Measurements from ENCODE around the gene MICOS13. TPM values are rescaled to one million over a fixed set of nuclear protein-coding genes. Genes with fewer than 3 reads are reported as not detected.

The MICOS13 gene, protein sequence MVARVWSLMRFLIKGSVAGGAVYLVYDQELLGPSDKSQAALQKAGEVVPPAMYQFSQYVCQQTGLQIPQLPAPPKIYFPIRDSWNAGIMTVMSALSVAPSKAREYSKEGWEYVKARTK
- 18.9 and 19.5 TPM in 2 replicates for total RNA-seq

GRCh38 chr19:5680437-5681368 is at the start of gene MICOS13, which contains the start of gene HSD11B1L:
Gene MICOS13 (minus strand): TSS chr19:5680516. CDS start chr19:5680486, 30 bp downstream.
Gene HSD11B1L (plus strand): TSS chr19:5681027. CDS start chr19:5684833, 3,806 bp downstream.

DNA sequence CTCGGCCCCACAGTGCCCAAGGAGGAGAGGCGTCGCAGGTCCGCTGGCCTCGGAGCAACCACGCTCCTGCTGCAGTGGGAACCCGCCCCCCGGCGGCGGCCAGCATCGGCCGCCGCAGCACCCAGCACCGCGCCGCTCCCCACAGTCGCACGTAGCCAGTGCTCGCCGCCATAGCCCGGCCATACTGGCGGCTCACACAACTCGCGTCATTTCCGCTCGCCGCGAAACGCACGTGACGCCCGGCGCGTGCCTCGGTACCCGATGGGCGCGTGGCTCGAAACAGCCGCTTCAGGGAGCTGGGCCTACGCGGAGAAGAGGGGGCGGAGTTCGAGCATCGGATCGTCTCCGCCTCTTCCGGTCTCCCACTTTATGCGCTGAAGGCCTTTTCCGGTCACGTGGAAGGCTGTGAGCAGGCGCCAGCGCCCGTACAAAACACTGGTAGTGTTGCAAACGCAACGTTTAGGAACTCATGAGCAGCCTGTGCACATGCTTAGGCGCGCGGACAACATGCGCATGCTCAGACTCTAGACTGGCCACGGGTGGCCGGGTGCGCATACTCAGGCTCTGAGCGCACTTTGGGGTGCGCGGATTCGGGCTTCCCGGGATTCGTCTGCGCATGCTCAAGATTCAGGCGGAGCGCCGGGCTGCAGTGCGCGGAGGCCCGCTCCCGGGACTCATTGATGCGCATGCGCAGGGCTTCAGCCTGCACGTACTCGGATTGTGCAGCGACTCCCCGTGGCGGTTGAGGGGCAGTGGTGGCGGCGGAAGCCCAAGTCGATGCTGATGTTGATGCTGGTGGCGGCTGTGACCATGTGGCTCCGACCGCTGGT is 39.9 kb upstream of the MICOS13 start, which contains the start of the genes CATSPERD and LONP1:
TSS of gene CATSPERD (plus strand) at position 677 of the 830 bp plus-strand sequence. CDS start at position 778, 101 bp downstream.
TSS of gene LONP1 (minus strand) at position 186 of the 830 bp plus-strand sequence. CDS start at position 172, 14 bp downstream.

GRCh38 chr19:5690125-5690954 is 10.0 kb upstream of the MICOS13 start, which contains the start of gene RPL36:
Gene RPL36 (plus strand): TSS chr19:5690295. CDS start chr19:5690508, 213 bp downstream.

Other genes with a start within 250 kb of the MICOS13 start
- gene ZNRF4, start 225.1 kb downstream of the MICOS13 start, total RNA-seq: not detected in 2 replicates
- not detected in 2 replicates for gene TINCR, start 112.6 kb downstream of the MICOS13 start, total RNA-seq
- 46.7 and 58.9 TPM in 2 replicates for gene SAFB2, start 57.7 kb downstream of the MICOS13 start, total RNA-seq
- 71.7 and 82.0 TPM in 2 replicates for gene SAFB, start 57.4 kb downstream of the MICOS13 start, total RNA-seq
- gene HSD11B1L, start 511 bp upstream of the MICOS13 start, total RNA-seq: 3.2 and 3.5 TPM in 2 replicates
- gene RPL36, start 9.8 kb upstream of the MICOS13 start, total RNA-seq: 229 and 241 TPM in 2 replicates
- 91.6 and 92.0 TPM in 2 replicates for gene LONP1, start 39.6 kb upstream of the MICOS13 start, total RNA-seq
- gene CATSPERD, start 40.1 kb upstream of the MICOS13 start, total RNA-seq: not detected in 2 replicates
- gene PRR22, start 104.2 kb upstream of the MICOS13 start, total RNA-seq: 0.40 and 0.65 TPM in 2 replicates
- 20.0 and 28.7 TPM in 2 replicates for gene DUS3L, start 110.6 kb upstream of the MICOS13 start, total RNA-seq
- not detected in 2 replicates for gene NRTN, start 124.6 kb upstream of the MICOS13 start, total RNA-seq
- gene FUT6, start 159.2 kb upstream of the MICOS13 start, total RNA-seq: not detected in 2 replicates
- gene FUT3, start 170.9 kb upstream of the MICOS13 start, total RNA-seq: not detected in 2 replicates
- gene FUT5, start 190.0 kb upstream of the MICOS13 start, total RNA-seq: not detected in 2 replicates
- gene NDUFA11, start 223.3 kb upstream of the MICOS13 start, total RNA-seq: 187 and 188 TPM in 2 replicates
- 3.5 and 3.7 TPM in 2 replicates for gene VMAC, start 224.4 kb upstream of the MICOS13 start, total RNA-seq
- gene CAPS, start 233.7 kb upstream of the MICOS13 start, total RNA-seq: 1.4 and 1.6 TPM in 2 replicates